PC-3 (cell line): ENCODE results near the gene LMBRD2. TPM values are rescaled to one million over a fixed set of nuclear protein-coding genes. Genes with fewer than 3 reads are reported as not detected.
"Not testable (repeated sequence)": the region's sequence is repeated elsewhere in the genome, so short reads cannot be mapped to it uniquely, and the experiment has no call there.

Experiments
- ATAC-seq: fragments of 200-7000 bp; cut with Tn5 transposase; 2 replicates; pipeline ENCODE4 v1.9.1; 2020; ENCODE audit warnings: mild to moderate bottlenecking, moderate library complexity
- BruUV-seq: library from RNA; stranded (reverse); fragments of 400-500 nt; replicated peaks from 2 replicates; lab custom pipeline; 2021; lab: Mats Ljungman, UMichigan
- CTCF ChIA-PET: fragments of 300-600 bp; sonication (Branson Sonifier 250); formaldehyde crosslinking; loops from one replicate; lab custom pipeline; 2022; ENCODE audit warnings: antibody characterized with exemption; lab: Charles Lee
- POLR2A ChIA-PET: fragments of 300-600 bp; sonication (Branson Sonifier 250); formaldehyde crosslinking; loops from one replicate; lab custom pipeline; 2022; ENCODE audit warnings: antibody characterized with exemption; ENCODE audit not compliant: unreplicated experiment; lab: Charles Lee
- DNase-seq: peaks from one replicate; pipeline ENCODE4 v3.0.0-alpha.2; 2015
- H2AFZ ChIP-seq: fragments of 300-600 bp; sonication (generic); 2 replicates; pipeline ENCODE4 v1.6.0; 2016; ENCODE audit warnings: antibody characterized with exemption, low read length
- H3F3A ChIP-seq: fragments of 300-600 bp; sonication (generic); one replicate; pipeline ENCODE4 v1.6.0; 2017; ENCODE audit warnings: antibody characterized with exemption, low read length, control low read depth, mild to moderate bottlenecking; ENCODE audit not compliant: unreplicated experiment
- H3K27ac ChIP-seq: fragments of 300-600 bp; sonication (generic); 2 replicates; pipeline ENCODE4 v1.5.1; 2016; ENCODE audit warnings: mild to moderate bottlenecking, low read length
- H3K27me3 ChIP-seq: fragments of 300-600 bp; sonication (generic); 2 replicates; pipeline ENCODE4 v1.6.1; 2016; ENCODE audit warnings: low read length, mixed read lengths
- H3K36me3 ChIP-seq: fragments of 300-600 bp; sonication (generic); 2 replicates; pipeline ENCODE4 v1.6.1; 2016; ENCODE audit warnings: low read depth, mixed run types, low read length, mixed read lengths
- H3K4me1 ChIP-seq: fragments of 300-600 bp; sonication (generic); 2 replicates; pipeline ENCODE4 v1.5.1; 2016; ENCODE audit warnings: low read length; ENCODE audit not compliant: insufficient read depth
- H3K4me2 ChIP-seq: fragments of 300-600 bp; sonication (generic); 2 replicates; pipeline ENCODE4 v1.6.0; 2016; ENCODE audit warnings: low read length
- H3K4me3 ChIP-seq: fragments of 300-600 bp; sonication (generic); 2 replicates; pipeline ENCODE4 v1.5.1; 2016; ENCODE audit warnings: mild to moderate bottlenecking, low read length, mixed read lengths
- H3K79me2 ChIP-seq: fragments of 300-600 bp; sonication (generic); 2 replicates; pipeline ENCODE4 v1.6.1; 2017; ENCODE audit warnings: low read length, mixed read lengths
- H3K9ac ChIP-seq: fragments of 300-600 bp; sonication (generic); 2 replicates; pipeline ENCODE4 v1.6.0; 2016; ENCODE audit warnings: mild to moderate bottlenecking, low read length
- H3K9me2 ChIP-seq: fragments of 300-600 bp; sonication (generic); replicated peaks from 2 replicates; pipeline ENCODE4 v1.6.1; 2016; ENCODE audit warnings: mixed run types, low read length, mixed read lengths
- H3K9me3 ChIP-seq: fragments of 300-600 bp; sonication (generic); 2 replicates; pipeline ENCODE4 v1.6.1; 2016; ENCODE audit warnings: low read length, mixed read lengths
- H4K20me1 ChIP-seq: fragments of 300-600 bp; sonication (generic); 2 replicates; pipeline ENCODE4 v1.6.1; 2016; ENCODE audit warnings: low read length, mixed read lengths
- EZH2 ChIP-seq: fragments of 300-600 bp; sonication (generic); IDR thresholded peaks from one replicate; pipeline ENCODE4 v1.6.1; 2017; ENCODE audit warnings: antibody characterized with exemption, mild to moderate bottlenecking, low read length; ENCODE audit not compliant: unreplicated experiment
- EZH2phosphoT487 ChIP-seq: fragments of 300-600 bp; sonication (generic); IDR thresholded peaks from 2 replicates; pipeline ENCODE4 v1.6.1; 2018; ENCODE audit warnings: mild to moderate bottlenecking, antibody characterized with exemption, low read length, borderline replicate concordance
- intact Hi-C: fragments of 100-400 bp; cut with micrococcal nuclease; formaldehyde crosslinking; loops from 2 replicates; pipeline ENCODE4 v1.9.0; 2023
- total RNA-seq: library from RNA; depleted of rRNA; stranded (reverse); fragments of >200 nt; gene quantifications from 2 replicates; pipeline ENCODE4 v1.2.3, GENCODE V29; 2014
- TF ChIP-seq, protein P1 (sequence below): fragments of 300-600 bp; sonication (generic); conservative IDR thresholded peaks from 2 replicates; pipeline ENCODE4 v1.5.1; 2017; ENCODE audit warnings: antibody characterized with exemption, low read depth, mild to moderate bottlenecking, low read length

Gene LMBRD2
- total RNA-seq, 1 experiment from 2014 or later, result 9.1 TPM

DNA sequence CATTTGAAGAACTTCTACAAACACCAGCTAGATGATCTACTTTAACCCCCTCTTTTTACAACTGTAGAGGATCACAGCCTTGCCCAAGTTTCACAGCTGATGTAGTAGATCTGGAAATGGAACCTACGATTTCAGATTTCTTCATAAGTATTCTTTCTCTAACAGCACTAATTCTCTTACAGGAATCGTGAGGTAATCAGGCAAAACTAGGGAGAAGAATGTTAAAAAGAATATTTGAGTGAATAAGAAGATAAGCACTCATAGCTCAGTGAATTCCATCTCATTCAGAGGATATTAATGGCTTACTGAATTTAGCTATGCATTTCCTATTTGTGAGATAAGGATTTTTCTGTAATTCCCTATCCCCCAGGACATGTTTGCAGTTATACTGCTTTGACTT lies 47.9 kb upstream of the LMBRD2 start:
- no peaks in the 10 kb centered on the region for H3K9me2 ChIP-seq
- POLR2A ChIA-PET, result interaction anchor here (0.6 kb wide), 1 partner anchor 14 kb away, joined by 4 read pairs; no protein-coding TSS in a partner anchor
- peaks cover 17% of the 10 kb centered on the region for H3K4me1 ChIP-seq
- no peak overlapping the region for H3K27ac ChIP-seq
- no peak overlapping the region for H3K9ac ChIP-seq
- H4K20me1 ChIP-seq, result no peaks in the 10 kb centered on the region
- no peak overlapping the region for H3K4me3 ChIP-seq
- no peaks in the 10 kb centered on the region for H3K27me3 ChIP-seq
- H3K79me2 ChIP-seq, result no peaks in the 10 kb centered on the region
- ATAC-seq (no peak), DNase-seq (no peak)
- no peaks in the 10 kb centered on the region for H3K9me3 ChIP-seq
- no peak overlapping the region for H2AFZ ChIP-seq
- H3K4me2 ChIP-seq, result no peak overlapping the region
- BruUV-seq, result no TSS peak
- no peaks in the 10 kb centered on the region for H3F3A ChIP-seq
- CTCF ChIA-PET, result no interaction called here
- TF ChIP-seq, protein P1, sequence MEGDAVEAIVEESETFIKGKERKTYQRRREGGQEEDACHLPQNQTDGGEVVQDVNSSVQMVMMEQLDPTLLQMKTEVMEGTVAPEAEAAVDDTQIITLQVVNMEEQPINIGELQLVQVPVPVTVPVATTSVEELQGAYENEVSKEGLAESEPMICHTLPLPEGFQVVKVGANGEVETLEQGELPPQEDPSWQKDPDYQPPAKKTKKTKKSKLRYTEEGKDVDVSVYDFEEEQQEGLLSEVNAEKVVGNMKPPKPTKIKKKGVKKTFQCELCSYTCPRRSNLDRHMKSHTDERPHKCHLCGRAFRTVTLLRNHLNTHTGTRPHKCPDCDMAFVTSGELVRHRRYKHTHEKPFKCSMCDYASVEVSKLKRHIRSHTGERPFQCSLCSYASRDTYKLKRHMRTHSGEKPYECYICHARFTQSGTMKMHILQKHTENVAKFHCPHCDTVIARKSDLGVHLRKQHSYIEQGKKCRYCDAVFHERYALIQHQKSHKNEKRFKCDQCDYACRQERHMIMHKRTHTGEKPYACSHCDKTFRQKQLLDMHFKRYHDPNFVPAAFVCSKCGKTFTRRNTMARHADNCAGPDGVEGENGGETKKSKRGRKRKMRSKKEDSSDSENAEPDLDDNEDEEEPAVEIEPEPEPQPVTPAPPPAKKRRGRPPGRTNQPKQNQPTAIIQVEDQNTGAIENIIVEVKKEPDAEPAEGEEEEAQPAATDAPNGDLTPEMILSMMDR, result no peak
- no peak for TF ChIP-seq EZH2
- TF ChIP-seq EZH2phosphoT487, result no peak
- peaks cover 37% of the 10 kb centered on the region for H3K36me3 ChIP-seq
- intact Hi-C loops, result loop anchor here (5.0 kb wide), 1 partner anchor 43 kb away; the partner anchor contains the start of gene NADK2

DNA sequence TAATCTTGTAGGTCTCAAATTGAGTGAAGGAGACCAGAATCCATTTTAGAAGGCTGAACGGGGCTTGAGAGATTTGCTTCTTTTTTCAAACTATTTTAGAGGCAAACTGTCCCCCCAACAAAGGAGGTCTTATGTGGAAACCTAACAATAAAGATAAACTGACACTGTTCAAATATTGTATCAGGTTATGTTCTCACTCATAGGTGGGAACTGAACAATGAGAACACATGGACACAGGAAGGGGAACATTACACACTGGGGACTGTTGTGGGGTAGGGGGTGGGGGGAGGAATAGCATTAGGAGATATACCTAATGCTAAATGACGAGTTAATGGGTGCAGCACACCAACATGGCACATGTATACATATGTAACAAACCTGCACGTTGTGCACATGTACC lies 47.1 kb upstream of the LMBRD2 start:
- H4K20me1 ChIP-seq, POLR2A ChIA-PET, H3F3A ChIP-seq, H3K79me2 ChIP-seq, H3K4me2 ChIP-seq, intact Hi-C loops, BruUV-seq, DNase-seq, H3K9me3 ChIP-seq, CTCF ChIA-PET, H3K27ac ChIP-seq, H2AFZ ChIP-seq, H3K4me3 ChIP-seq, H3K9ac ChIP-seq, ATAC-seq, H3K9me2 ChIP-seq, H3K27me3 ChIP-seq: not testable (repeated sequence)
- Histone ChIP-seq H3K36me3 (peaks cover 38% of the 10 kb centered on the region), H3K4me1 (peaks cover 17% of the 10 kb centered on the region)

DNA sequence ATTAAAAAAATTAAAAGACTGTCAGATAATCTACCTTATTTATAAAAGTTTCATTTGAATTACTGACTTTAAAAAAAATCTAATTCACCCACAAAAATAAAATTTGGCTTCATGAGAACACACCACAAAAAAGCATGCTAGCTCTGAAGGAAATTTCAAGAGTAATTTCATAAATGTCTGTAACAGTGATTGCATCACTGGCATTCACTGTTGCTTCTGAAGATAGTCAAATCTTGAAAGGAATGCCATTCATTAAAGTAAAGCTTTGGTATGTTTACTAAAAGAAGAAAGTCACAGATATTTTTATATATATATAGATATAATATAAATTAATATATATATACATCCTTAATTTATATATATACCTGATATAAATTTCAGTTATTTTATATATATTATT lies 46.6 kb upstream of the LMBRD2 start:
- H3K36me3 ChIP-seq, result peaks cover 38% of the 10 kb centered on the region
- ChIA-PET CTCF (no interaction called here), POLR2A (no interaction called here)
- H3K79me2 ChIP-seq, result no peaks in the 10 kb centered on the region
- no peak overlapping the region for H3K27ac ChIP-seq
- no peak for ATAC-seq
- no peaks in the 10 kb centered on the region for H3K27me3 ChIP-seq
- no peak for TF ChIP-seq EZH2phosphoT487
- no peak for TF ChIP-seq EZH2
- TF ChIP-seq, protein P1, result no peak
- H3K9ac ChIP-seq, result no peak overlapping the region
- H3F3A ChIP-seq, result no peaks in the 10 kb centered on the region
- H3K4me2 ChIP-seq, result no peak overlapping the region
- H3K4me3 ChIP-seq, result no peak overlapping the region
- H3K4me1 ChIP-seq, result peaks cover 17% of the 10 kb centered on the region
- DNase-seq, result no peak
- no peak overlapping the region for H2AFZ ChIP-seq
- no peaks in the 10 kb centered on the region for H3K9me3 ChIP-seq
- no peaks in the 10 kb centered on the region for H4K20me1 ChIP-seq
- BruUV-seq, result no TSS peak
- intact Hi-C loops, result no loop called here
- no peaks in the 10 kb centered on the region for H3K9me2 ChIP-seq
